Activated T-cell treated with anti-CD3 and anti-CD28 coated beads, Interleukin-2, amount 50 U/mL, for 4 hours (primary cell): ENCODE measurements around the gene ZNF358. TPM values are rescaled to one million over a fixed set of nuclear protein-coding genes. Genes with fewer than 3 reads are reported as not detected.

Source experiments
- ATAC-seq, 2 donors: fragments of 200-7000 bp; cut with Tn5 transposase; one replicate each; pipeline ENCODE4 v1.10.0; 2021
- DNase-seq: peaks from one replicate; pipeline ENCODE4 v3.0.0-alpha.2; 2020
- H3K27me3 Mint-ChIP-seq: one replicate; pipeline ENCODE4 v1.8.0; 2021; ENCODE audit warnings: low read depth, mixed read lengths
- H3K36me3 Mint-ChIP-seq: one replicate; pipeline ENCODE4 v1.8.0; 2022; ENCODE audit warnings: mixed read lengths; ENCODE audit not compliant: insufficient read depth
- H3K4me1 Mint-ChIP-seq: one replicate; pipeline ENCODE4 v1.8.0; 2021; ENCODE audit warnings: low read depth, mixed read lengths
- H3K4me3 Mint-ChIP-seq: one replicate; pipeline ENCODE4 v1.8.0; 2021; ENCODE audit warnings: mild to moderate bottlenecking, moderate library complexity, mixed read lengths
- H3K9me3 Mint-ChIP-seq: one replicate; pipeline ENCODE4 v1.8.0; 2021; ENCODE audit warnings: mixed read lengths
- total RNA-seq, 3 donors: library from RNA; stranded (reverse); gene quantifications; one replicate each; pipeline ENCODE4 v1.2.1, GENCODE V29; 2021

ZNF358 gene
- total RNA-seq, 3 donors from 2014 or later = 4.8 to 5.6 (median 5.1) TPM

DNA sequence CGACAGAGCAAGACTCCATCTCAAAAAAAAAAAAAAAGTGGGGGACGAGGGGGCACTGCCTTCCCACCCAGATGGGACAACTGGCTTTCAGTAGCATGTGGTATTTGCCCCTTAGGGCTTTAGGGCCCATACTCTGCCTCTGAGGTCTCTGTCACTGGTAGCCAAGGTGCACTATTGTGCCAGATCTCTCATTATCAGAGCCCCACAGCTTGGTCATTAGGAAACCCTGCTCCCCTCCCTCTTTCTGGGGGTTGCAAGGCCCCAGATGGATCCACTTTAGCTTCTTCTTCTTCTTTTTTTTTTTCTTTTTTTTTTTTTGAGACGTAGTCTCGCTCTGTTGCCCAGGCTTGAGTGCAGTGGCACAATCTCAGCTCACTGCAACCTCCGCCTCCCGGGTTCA lies 11.2 kb upstream of the ZNF358 start:
- no peak overlapping the region for H3K4me3 Mint-ChIP-seq
- peaks cover 42% of the 10 kb centered on the region for H3K27me3 Mint-ChIP-seq
- no peak for ATAC-seq

GRCh38 chr19:7505288-7505681 lies 10.6 kb upstream of the ZNF358 start:
- peaks cover 11% of the 10 kb centered on the region for H3K4me1 Mint-ChIP-seq
- H3K4me3 Mint-ChIP-seq = no peak overlapping the region
- DNase-seq (no peak), ATAC-seq (no peak)
- no peaks in the 10 kb centered on the region for H3K36me3 Mint-ChIP-seq
- H3K9me3 Mint-ChIP-seq = no peaks in the 10 kb centered on the region
- peaks cover 37% of the 10 kb centered on the region for H3K27me3 Mint-ChIP-seq

More for the DNA sequence above, 11.2 kb upstream of the ZNF358 start:
- DNase-seq = no peak
- Mint-ChIP-seq H3K9me3 (no peaks in the 10 kb centered on the region), H3K4me1 (peaks cover 11% of the 10 kb centered on the region), H3K36me3 (no peaks in the 10 kb centered on the region)

DNA sequence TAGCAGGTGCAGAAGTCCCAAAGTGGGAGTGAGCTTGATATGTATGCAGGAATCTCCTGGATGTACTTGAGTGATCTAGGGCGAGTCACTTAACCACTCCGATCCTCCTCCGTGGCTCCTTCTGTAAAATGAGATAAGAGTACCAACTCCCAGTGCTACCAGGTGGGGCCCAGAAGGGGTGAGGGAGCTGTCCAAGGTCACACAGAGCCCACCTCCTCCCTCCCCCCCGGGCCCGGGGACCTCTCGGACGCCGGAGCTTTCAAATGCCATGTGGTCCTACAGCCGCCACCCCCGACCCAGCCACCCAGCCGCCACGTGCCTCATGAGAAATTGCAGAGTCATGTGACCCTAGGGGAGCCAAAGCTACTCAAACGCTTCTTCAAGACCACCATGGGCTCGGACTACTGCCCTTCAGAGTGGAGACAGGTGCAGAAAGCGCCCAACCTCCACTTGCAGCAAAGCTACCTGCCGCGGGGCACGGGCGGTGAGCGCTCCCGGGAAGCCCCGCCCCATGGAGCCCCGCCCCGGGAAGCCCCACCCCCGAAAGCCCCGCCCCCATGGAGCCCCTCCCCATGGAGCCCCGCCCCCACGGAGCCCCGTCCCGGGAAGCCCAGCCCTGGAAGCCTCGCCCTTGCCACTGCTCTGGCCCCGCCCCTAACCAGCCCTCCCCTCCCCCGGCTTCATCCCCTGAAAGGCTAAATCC lies 10.1 kb upstream of the ZNF358 start:
- Mint-ChIP-seq H3K27me3 (peaks cover 35% of the 10 kb centered on the region), H3K4me1 (peaks cover 11% of the 10 kb centered on the region)
- DNase-seq = no peak

DNA sequence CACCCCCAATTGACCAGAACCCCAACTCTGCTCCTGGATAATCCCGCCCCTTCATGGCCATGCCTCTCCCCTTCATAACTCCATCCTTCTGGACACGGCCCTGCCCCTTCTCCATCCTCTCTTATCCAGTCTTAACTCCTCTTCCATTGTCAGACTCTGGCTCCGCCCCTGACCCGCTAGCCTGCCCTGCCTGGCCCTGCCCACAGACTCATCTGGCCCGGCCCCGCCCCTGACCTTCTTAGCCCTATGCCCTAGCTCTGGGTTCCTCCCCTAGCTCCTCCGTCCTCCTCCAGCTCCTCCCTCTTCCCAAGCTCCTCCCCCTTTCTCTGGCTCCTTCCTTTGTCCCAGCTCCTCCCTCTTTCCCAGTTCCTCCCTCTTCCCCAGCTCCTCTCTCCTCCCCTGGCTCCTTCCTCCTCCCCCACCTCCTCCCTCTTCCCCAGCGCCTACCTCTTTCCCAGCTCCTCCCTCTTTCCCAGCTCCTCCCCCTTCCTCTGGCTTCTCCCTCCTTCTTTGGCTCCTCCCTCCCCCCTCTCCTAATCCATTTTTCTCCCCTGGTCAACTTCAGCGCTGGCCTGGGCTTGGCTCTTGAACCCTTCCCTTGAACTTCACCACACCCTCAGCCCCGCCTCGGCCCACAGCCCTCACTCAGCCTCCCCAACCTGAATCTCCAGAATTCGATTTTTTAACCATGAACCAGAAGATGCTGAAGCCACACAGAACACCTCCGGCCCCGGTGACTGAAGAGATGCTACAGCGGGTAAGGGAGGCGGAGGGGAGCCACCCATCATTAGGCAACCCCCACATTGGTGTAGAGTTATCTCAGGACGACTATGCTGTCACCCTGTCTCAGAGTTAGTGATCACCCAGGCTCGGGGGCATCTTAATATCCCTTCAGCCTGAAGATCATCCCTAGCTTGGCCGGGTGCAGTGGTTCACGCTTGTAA lies 9.2 kb upstream of the ZNF358 start:
- no peak overlapping the region for H3K4me3 Mint-ChIP-seq

More for the DNA sequence above, 10.1 kb upstream of the ZNF358 start:
- H3K4me3 Mint-ChIP-seq = no peak overlapping the region
- H3K36me3 Mint-ChIP-seq = no peaks in the 10 kb centered on the region
- no peaks in the 10 kb centered on the region for H3K9me3 Mint-ChIP-seq
- peak; percentile 47 to 52 for ATAC-seq

DNA sequence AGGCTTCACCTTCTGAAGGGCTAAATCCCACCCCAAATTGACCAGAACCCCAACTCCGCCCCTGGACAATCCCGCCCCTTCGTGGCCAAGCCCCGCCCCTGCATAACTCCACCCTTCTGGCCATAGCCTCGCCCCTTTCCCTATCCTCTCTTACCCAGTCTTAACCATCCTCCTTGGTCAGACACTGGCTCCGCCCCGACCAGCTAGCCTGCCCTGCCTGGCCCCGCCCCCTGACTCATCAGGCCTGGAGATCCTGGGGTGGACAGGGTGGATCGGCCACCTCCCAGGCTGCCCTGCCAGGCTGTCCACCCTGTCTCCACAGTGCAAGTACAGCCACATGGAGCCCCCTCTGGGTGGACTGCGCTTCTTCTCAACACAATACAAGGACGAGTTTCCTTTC lies 8.0 kb upstream of the ZNF358 start:
- no peaks in the 10 kb centered on the region for H3K36me3 Mint-ChIP-seq
- no peaks in the 10 kb centered on the region for H3K9me3 Mint-ChIP-seq
- peaks cover 11% of the 10 kb centered on the region for H3K4me1 Mint-ChIP-seq
- H3K4me3 Mint-ChIP-seq = no peak overlapping the region
- H3K27me3 Mint-ChIP-seq = peaks cover 19% of the 10 kb centered on the region
- DNase-seq = no peak
- ATAC-seq = peak; percentile 33 to 34

More for the DNA sequence above, 9.2 kb upstream of the ZNF358 start:
- ATAC-seq = peak; percentile 74 to 76
- no peaks in the 10 kb centered on the region for H3K9me3 Mint-ChIP-seq
- peaks cover 30% of the 10 kb centered on the region for H3K27me3 Mint-ChIP-seq
- peaks cover 11% of the 10 kb centered on the region for H3K4me1 Mint-ChIP-seq
- DNase-seq = no peak
- no peaks in the 10 kb centered on the region for H3K36me3 Mint-ChIP-seq

GRCh38 chr19:7509625-7510024 lies 6.3 kb upstream of the ZNF358 start:
- Mint-ChIP-seq H3K36me3 (no peaks in the 10 kb centered on the region), H3K9me3 (no peaks in the 10 kb centered on the region), H3K4me1 (peaks cover 11% of the 10 kb centered on the region), H3K27me3 (peaks cover 17% of the 10 kb centered on the region), H3K4me3 (no peak overlapping the region)
- ATAC-seq = no peak
- DNase-seq = no peak

DNA sequence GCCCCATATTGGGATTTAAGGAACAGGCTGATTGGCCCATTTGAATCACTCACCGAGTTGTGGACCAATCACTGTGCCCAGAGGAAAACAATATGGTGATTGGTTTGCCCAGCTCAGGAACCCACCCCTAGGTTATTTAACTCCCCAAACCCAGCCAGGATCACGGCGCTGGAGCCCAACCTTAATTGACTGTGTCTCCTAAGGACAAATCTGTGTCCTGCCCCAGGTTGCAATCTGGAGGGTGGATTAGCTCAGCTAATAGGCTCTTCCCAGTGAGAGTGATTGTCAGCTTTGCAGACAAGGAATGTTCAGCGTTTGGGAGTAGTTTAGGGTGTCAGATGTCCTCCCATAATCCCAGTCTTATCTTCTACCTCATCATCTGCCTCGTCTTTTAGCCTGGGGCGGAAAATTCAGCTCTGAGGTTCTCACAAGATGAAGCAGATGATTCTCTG lies 3.5 kb upstream of the ZNF358 start:
- peaks cover 12% of the 10 kb centered on the region for H3K4me1 Mint-ChIP-seq
- no peak overlapping the region for H3K4me3 Mint-ChIP-seq

DNA sequence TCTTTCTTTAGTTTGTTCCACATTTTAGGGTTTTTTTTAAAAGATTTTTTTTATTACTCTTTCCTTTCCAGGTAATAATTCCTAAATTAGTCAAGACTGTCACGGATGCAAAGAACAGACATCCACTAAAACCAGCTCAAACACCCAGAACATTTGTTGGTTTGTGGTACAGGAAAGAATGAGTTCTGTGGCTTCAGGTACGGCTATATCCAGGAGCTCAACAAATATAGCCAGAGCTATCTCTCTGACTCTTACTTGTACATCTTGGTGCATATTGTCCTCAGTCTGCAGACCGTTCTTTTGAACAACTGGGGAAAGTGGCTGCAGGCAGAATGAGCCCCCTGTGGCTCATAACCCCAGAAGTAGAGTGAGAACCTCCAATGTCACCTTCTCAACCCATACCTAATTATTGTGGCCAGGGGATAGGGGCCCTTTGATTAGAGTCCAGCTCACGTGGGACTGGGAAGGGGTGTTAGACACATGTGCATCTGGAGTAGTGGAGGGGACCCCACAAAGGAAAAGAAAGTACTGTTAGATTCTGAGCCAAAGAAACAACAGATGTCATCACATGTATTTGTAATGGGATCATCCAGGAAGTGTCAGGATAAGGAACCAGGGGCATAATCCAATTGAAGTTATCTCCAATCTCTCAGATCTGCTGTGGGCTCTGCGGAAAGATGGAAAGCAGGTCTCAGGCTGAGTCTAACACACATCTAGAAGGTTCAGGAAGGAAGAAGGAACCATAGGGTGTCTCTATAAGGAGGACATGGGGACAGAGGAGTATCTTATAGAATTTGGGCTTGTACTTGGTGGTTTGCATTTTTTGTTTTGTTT lies 1.9 kb upstream of the ZNF358 start:
- Mint-ChIP-seq H3K27me3 (peaks cover 12% of the 10 kb centered on the region), H3K36me3 (no peaks in the 10 kb centered on the region), H3K4me1 (peaks cover 14% of the 10 kb centered on the region), H3K9me3 (no peaks in the 10 kb centered on the region), H3K4me3 (peak overlapping the region; percentile 22)
- ATAC-seq (no peak), DNase-seq (no peak)

More for the DNA sequence above, 3.5 kb upstream of the ZNF358 start:
- Mint-ChIP-seq H3K36me3 (no peaks in the 10 kb centered on the region), H3K9me3 (no peaks in the 10 kb centered on the region), H3K27me3 (peaks cover 14% of the 10 kb centered on the region)
- DNase-seq = no peak
- ATAC-seq = no peak

DNA sequence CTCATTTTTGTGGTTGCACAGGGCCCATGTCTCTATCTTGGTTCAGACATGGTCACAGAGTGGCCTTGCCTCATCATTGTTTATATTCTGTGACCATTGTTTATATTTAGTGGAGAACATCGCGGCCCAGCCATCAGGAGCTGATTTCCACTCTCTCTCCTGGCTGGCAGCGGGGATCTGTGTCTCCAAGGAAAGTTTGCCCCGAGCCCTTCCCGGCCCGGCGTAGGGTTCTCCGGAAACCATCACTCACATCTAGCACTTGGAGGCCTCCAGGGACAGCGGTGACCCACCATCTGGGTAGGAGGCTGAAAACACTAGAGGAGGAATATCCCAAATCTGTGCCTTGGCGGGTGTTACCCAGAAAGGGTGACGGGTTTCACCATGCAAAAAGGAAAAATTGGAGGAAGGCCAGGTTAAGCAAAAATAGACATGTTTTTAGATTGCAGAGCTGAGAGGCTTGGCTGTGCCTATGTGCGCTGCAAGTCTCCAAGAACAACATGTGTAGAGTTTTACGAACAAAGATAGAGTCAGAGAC lies 726 bp upstream of the ZNF358 start:
- Mint-ChIP-seq H3K9me3 (no peaks in the 10 kb centered on the region), H3K4me3 (peak overlapping the region; percentile 73), H3K36me3 (no peaks in the 10 kb centered on the region), H3K4me1 (peaks cover 14% of the 10 kb centered on the region), H3K27me3 (peaks cover 12% of the 10 kb centered on the region)
- ATAC-seq (no peak), DNase-seq (no peak)

DNA sequence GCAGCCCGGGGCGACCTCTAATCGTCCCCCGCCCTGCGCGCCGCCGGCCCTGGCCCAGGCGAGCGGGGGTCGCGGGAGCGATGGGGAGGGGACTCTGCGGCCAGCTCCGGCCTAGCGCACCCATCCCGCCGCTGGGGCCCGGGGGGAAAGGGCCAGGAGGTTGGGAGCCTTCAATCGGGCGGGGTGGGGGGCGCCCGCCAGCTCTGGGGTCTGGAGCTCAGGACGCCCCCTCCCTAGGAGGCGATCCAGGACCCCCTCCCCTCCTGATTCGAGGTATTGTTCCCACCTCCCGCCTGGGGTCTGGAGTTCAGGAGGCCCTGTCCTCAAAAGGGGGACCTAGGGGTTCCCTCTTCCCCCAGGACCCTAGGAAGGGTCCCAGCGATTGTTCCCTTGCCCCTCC lies 430 bp downstream of the ZNF358 start:
- no peak for ATAC-seq
- H3K4me1 Mint-ChIP-seq = peaks cover 14% of the 10 kb centered on the region
- no peaks in the 10 kb centered on the region for H3K9me3 Mint-ChIP-seq
- H3K36me3 Mint-ChIP-seq = no peaks in the 10 kb centered on the region
- H3K27me3 Mint-ChIP-seq = peaks cover 12% of the 10 kb centered on the region
- DNase-seq = no peak
- peak overlapping the region; percentile 74 for H3K4me3 Mint-ChIP-seq

- Mint-ChIP-seq H3K27me3 (peaks cover 12% of the 10 kb centered on the region), H3K4me1 (peaks cover 17% of the 10 kb centered on the region), H3K4me3 (peak overlapping the region; percentile 74), H3K9me3 (no peaks in the 10 kb centered on the region), H3K36me3 (no peaks in the 10 kb centered on the region)
- DNase-seq (no peak), ATAC-seq (no peak)
Observed at GRCh38 chr19:7516878-7517277, 975 bp downstream of the ZNF358 start.

DNA sequence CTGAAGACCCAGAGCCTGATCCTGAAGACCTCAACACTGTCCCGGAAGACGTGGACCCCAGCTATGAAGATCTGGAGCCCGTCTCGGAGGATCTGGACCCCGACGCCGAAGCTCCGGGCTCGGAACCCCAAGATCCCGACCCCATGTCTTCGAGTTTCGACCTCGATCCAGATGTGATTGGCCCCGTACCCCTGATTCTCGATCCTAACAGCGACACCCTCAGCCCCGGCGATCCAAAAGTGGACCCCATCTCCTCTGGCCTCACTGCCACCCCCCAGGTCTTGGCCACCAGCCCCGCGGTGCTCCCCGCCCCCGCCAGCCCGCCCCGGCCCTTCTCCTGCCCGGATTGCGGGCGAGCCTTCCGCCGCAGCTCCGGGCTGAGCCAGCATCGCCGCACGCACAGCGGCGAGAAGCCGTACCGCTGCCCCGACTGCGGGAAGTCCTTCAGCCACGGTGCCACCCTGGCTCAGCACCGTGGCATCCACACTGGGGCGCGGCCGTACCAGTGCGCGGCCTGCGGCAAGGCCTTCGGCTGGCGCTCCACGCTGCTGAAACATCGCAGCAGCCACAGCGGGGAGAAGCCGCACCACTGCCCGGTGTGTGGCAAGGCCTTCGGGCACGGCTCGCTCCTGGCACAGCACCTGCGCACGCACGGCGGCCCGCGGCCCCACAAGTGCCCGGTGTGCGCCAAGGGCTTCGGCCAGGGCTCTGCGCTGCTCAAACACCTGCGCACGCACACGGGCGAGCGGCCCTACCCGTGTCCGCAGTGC lies 3.6 kb downstream of the ZNF358 start:
- H3K4me3 Mint-ChIP-seq = no peak overlapping the region
- no peaks in the 10 kb centered on the region for H3K36me3 Mint-ChIP-seq
- H3K9me3 Mint-ChIP-seq = no peaks in the 10 kb centered on the region
- ATAC-seq = no peak
- H3K27me3 Mint-ChIP-seq = peaks cover 9% of the 10 kb centered on the region
- DNase-seq = no peak
- peaks cover 28% of the 10 kb centered on the region for H3K4me1 Mint-ChIP-seq
